Stimulated activated CD4-positive, alpha-beta T cell treated with anti-CD3 and anti-CD28 coated beads, Interleukin-4, amount 100 ng/mL, for 24 hours (primary cell): ENCODE measurements around the gene SPACA7.

ENCODE experiments used
- DNase-seq: peaks from one replicate; pipeline ENCODE4 v3.0.0-alpha.2; 2020

SPACA7 gene

GRCh38 chr13:112450118-112450903, 74.2 kb downstream of the SPACA7 start:
- no peak for DNase-seq

DNA sequence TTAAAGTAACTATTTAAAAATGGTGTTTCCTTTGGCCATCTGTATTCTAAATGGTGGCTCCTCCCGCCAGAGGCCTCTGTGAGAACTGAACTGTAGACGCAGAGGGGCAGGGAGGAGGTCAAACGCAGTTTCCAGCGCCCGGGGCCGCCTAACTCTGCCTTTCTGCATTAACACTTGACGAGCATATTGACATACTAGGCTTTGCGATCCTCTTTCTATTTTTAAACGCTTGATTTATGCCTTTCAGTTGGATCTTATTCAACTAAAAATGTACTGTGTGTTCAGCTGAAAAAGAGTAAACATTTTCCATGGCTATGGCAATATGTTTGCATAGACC, 74.7 kb downstream of the SPACA7 start:
- DNase-seq, result no peak

DNA sequence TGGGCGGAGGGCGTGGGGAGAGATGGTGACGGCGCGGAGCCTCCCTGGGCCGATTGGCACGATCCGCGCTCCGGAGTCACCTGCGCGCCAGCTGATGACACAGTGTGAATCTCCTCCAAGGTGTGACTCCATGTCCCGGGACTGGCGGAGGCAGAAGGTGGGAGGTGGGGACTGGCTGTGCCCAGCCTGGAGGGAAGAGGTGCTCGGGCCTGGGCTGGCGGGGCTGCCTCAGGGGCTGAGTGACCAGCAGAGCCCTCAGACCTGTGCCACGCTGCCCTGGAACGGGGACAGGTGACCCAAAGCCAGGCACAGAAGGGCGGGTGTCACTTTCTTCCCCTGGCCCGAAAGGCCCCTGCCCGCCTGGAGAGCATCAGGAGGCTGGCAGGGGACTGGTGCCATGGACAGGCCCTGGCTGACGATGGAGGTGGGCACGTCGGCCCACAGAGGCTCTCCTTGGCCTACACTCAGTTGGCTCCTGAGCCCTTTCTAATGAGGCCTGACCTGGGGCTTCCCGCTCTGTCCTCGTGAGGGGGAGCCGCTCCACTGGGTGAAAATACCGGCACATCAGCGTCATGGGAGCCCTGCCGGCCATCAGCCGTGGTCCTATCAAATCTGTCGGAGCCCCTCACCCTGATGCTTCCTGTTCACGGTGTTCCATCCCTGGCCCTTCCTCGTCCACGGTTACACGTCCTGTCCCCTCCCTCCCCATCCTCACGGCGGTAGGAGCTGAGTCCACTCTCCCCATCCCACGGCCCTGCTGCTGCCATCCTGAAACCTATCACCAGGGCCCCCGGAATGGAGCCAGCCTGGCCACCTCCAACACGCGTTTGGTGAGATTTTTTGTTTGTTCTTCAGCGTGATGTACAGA, 75.6 kb downstream of the SPACA7 start:
- DNase-seq, result no peak

- DNase-seq, result no peak
These were observed 76.4 kb downstream of the SPACA7 start for GRCh38 chr13:112452380-112453206.

DNA sequence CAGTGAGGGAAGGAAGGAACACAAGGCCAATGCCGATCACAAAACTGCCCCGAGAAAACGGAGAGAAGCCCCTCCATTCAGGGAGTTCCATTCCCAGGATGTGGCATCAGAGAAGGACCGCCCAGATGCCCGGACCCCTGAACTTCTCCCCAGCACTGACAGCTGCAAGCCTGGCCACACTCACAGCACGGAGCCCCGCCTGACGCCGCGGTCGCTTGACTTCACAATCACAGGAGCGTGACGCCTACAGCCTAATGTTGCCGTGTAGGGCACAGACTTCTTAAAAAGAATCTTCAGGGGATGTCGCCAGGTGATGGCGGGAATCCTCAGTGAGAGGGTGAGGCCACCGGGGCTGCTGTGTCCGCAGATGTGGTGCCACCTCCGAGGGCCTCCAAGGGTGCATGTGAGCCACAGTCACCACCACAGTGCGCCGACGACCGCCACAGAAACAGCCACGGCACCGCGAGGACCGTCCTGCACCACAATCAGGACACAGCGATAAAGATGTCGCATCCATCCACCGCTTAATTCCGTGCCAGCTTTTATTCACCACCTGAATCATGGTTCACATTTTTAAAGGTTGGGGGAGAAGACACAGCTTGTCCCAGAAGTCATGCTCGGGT, 77.2 kb downstream of the SPACA7 start:
- DNase-seq, result no peak

DNA sequence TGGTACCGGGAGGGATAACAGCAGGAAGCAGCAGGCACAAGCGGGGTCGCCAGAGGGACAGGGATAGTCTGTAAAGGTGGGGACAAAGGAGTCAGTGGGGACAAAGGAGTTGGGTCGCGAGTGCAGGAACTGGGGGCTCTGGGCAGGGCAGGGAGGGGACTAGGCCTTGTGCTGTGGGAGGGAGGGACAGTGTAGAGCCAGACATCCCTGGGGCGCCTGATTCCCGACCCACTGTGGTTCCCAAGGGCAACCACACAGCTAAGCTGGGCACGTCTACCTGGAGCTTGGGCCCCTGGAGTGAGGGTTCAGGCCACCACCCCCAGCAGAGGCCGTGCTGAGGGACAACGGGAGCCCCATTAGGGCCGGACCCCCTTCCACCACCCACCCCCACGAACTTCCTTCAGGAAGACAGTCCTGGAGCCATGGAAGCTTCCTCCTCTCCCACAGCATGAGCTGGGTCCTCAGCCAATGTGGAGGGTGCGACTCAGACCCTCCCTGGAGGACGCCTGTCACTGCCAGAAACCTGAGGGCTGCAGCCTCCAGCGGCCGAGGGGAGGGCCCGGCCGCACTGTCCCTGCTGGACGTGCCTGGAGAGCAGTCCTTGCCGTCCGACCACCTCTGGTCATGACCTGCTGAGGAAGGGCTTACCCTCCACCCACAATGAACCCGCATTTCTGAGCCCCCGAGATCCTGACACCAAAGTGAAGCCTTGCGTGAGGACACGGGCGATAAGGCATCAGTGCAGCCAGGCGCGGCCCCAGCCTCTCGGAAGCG, 77.9 kb downstream of the SPACA7 start:
- no peak for DNase-seq

DNA sequence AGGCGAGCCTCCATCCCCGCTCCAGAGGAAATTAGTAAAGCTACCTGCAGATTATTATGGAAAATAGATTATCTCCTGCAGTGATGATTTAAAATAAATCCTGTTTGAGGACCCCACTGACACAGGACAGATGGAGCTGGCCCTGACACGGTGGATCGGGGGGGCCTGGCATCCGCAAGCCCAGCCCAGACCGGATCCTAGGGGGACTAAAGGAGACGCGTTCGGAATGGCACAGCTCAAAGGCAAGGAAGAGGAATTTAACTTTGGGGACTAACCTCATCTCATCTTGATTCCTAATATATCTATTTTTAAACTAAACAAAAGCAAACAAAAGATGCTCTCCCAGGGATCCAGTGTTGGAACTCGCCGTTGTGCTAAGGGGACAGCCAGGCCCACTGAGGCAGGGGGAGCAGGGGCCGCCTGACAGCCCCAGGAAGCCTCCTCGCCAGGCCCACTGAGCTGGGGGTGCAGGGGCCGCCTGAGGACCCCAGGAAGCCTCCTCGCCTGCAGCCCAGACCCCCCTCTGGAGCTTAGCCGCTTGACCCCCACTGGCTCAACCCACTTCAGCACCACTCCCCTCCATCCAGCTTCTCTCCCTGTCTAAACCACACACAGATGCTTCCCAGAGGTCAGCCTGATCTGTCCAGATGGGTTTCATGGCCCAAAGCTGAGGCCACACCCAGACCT, 78.6 kb downstream of the SPACA7 start:
- DNase-seq, result no peak

GRCh38 chr13:112455476-112456059, 79.4 kb downstream of the SPACA7 start:
- no peak for DNase-seq

- DNase-seq, result no peak
These were observed 80.2 kb downstream of the SPACA7 start for GRCh38 chr13:112456138-112457056.

DNA sequence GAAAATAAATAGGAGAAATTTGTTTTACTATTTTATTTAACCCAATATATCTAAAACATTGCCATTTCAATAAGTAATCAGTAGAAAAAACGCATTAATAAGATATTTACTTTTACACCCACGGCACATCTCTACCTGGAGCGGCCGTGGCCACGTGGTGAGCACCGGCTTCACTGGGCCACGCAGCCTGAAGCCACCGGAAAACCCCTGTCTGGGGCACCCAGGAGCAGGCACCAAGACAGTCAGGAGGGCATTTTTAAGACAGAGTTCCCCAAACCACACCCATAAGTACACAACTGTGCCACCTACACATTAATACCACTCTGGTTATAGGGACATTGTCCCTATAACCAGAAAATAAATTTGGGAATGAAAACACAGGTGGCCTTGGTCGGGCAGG, 80.9 kb downstream of the SPACA7 start:
- no peak for DNase-seq

- no peak for DNase-seq
These were observed 81.3 kb downstream of the SPACA7 start for GRCh38 chr13:112457485-112457884.

- no peak for DNase-seq
These were observed 86.3 kb downstream of the SPACA7 start for GRCh38 chr13:112462408-112462807.

DNA sequence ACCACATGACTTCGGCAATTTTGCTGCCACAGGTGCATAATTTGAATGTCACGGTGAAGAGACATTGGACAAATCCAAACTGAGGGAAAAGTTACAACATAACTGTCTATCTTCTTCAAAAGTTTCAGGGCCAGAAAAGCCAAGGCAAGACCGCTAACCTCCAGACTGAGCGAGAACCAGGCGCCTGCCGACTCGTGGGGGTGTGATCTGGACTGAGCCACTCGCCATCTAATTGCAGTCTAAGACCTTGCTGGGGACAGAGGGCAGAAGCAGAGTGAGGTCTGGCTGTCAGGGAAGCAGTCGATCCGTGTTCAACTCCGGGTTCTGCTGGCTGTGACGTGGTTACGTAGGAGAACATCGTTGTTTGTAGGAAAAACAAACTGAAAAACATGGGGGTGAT, 88.6 kb downstream of the SPACA7 start:
- DNase-seq, result no peak

DNA sequence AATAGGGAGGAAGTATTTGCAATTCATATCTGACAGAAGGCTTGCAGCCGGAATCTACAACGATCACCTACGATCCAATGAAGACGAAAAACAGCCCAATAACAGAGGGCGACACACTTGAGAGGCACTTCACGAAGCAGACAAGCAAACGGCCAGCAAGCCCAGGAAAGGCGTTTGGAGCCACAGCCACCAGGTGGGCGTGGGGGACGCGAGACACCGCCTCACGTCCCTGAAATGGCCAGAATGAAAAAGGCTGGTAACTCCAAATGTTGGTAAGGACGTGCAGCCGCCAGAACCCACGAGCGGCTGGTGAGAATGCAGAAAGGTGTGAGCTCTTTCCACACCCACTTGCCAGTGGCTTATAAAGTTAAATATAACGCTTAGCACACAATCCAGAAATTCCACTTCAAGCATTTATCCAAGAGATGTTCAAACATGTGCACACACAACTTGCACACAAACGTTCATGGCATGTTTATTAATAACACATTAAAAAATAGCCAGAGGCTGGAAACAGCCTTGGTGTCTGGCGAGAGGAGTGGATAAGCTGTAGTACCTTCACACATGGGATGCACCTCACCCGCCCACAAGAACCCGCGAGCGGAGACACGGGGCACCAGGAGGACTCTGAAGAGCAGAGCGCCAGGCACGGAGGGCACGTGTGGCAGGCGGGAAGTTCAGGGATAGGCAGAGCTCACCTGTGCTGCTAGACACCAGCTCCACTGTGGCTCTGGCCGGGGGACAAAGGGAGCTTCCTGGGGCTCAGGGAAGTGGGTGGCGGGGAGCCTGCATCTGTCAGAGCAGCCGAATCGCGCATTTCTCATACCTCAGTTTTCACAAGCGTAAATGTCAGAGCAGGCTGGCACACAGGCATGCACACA, 89.3 kb downstream of the SPACA7 start:
- DNase-seq, result no peak

DNA sequence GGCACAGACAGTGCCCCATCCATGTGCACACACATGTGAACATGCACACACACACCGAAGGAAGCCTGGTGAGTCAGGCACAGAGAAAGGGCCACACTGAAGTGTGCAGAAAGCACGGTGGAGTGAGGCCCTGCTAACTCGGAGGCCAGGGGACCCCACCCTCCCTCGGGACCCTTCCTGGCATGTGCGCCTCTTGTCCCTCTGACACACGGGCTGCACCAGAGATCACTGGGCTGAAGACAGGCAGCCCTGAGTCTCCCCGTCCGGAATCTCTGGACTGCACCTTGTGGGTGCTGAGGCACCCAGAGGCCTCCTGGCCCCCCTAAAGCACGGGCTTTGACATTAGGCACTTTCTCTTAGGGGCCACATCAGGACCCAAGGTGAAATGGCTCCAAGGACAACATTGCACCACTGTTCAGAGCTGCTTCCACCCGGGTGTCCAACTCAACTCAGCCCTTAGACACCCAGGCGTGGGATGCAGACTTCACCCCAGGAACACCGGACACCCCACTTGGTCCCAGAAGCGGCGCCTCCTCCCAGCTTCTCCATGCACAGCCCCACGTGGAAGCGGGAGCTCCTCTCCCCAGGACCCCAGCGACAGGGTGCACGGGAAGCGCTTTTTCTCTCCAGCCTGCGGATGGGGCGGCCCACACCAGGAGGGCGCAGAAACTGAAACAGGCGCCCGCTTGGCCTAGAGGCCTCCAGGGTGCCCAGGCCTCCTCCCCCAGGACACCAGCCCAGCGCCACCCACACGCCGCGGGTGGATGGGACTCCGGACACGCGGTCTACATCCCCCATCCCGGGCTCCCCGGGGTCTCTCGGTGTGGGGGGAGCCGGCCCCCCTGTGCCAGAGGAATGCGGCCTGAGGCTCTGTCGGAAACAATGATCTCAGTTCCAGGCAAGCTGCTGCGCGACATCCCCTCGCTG, 90.2 kb downstream of the SPACA7 start:
- DNase-seq, result no peak

DNA sequence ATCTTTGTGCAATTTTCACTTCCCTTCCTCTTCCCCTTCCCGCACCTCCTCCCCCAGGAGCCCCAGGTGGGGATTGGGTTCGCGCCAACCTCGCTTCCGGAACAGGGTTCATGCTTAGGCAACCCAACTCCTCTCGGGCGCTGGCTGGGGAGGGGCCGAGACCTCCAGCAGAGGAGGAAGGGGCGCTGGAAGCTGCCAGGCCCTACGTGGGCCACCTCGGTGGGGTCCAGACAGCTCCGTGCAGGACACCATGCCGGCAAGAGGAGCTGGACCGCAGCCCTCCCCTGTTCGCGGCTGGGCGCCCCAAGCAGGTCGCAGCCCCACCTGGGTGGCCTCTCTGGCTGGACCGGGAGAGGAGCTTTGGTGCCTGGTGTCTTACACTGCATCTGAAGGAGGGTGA, 91.1 kb downstream of the SPACA7 start:
- DNase-seq, result no peak

- DNase-seq, result no peak
These were observed 91.9 kb downstream of the SPACA7 start for GRCh38 chr13:112468069-112468468.
